HUES6 (cell line): ENCODE measurements around the gene MSS51.
"Not testable (repeated sequence)": the region's sequence is repeated elsewhere in the genome, so short reads cannot be mapped to it uniquely, and the experiment has no call there.

Experiments used
- H3K27ac ChIP-seq: 2 replicates; pipeline ENCODE4 v1.7.0; 2013; ENCODE audit warnings: low read depth, mild to moderate bottlenecking, low read length, inconsistent platforms
- H3K27me3 ChIP-seq: 2 replicates; pipeline ENCODE4 v1.6.1; 2013; ENCODE audit warnings: low read length; ENCODE audit not compliant: control insufficient read depth, insufficient read depth
- H3K36me3 ChIP-seq: 2 replicates; pipeline ENCODE4 v1.6.1; 2013; ENCODE audit warnings: low read length; ENCODE audit not compliant: control insufficient read depth, insufficient read depth
- H3K4me1 ChIP-seq: 2 replicates; pipeline ENCODE4 v1.6.1; 2013; ENCODE audit warnings: low read length; ENCODE audit not compliant: control insufficient read depth, insufficient read depth
- H3K4me3 ChIP-seq: 2 replicates; pipeline ENCODE4 v1.5.1; 2013; ENCODE audit warnings: low read depth, low read length
- H3K9ac ChIP-seq: one replicate; pipeline ENCODE4 v1.6.1; 2013; ENCODE audit warnings: mild to moderate bottlenecking, low read length
- H3K9me3 ChIP-seq: 2 replicates; pipeline ENCODE4 v1.6.1; 2013; ENCODE audit warnings: low read depth, low read length; ENCODE audit not compliant: control insufficient read depth, insufficient read depth

Gene MSS51

GRCh38 chr10:73401636-73402035, 31.7 kb downstream of the MSS51 start:
- no peak overlapping the region for H3K4me3 ChIP-seq
- no peaks in the 10 kb centered on the region for H3K4me1 ChIP-seq
- no peaks in the 10 kb centered on the region for H3K9me3 ChIP-seq
- H3K36me3 ChIP-seq, result peaks cover 14% of the 10 kb centered on the region
- H3K27me3 ChIP-seq, result no peaks in the 10 kb centered on the region
- no peak overlapping the region for H3K9ac ChIP-seq
- H3K27ac ChIP-seq, result no peak overlapping the region

DNA sequence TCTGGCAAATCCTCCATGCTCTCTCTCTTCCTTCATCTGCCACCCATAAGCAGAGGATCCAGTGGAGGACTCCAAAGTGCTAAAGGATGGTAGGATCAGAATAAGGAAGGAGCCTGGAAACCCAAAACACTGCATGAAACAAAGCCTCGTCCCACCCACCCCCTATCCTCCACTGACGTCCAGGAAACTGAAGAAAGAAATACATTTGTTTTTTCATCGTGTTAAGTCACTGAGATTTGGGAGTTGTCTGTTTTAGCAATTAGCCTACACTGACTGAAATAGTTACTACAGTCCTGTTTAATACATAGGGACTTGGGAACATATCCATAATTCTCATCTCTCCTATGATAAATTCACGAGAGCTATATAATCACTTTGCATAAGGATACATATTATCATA, 34.3 kb downstream of the MSS51 start:
- H3K4me3 ChIP-seq, result no peak overlapping the region
- H3K9ac ChIP-seq, result no peak overlapping the region
- no peak overlapping the region for H3K27ac ChIP-seq
- H3K4me1 ChIP-seq, result no peaks in the 10 kb centered on the region
- H3K27me3 ChIP-seq, result no peaks in the 10 kb centered on the region
- H3K9me3 ChIP-seq, result no peaks in the 10 kb centered on the region
- H3K36me3 ChIP-seq, result peaks cover 33% of the 10 kb centered on the region

DNA sequence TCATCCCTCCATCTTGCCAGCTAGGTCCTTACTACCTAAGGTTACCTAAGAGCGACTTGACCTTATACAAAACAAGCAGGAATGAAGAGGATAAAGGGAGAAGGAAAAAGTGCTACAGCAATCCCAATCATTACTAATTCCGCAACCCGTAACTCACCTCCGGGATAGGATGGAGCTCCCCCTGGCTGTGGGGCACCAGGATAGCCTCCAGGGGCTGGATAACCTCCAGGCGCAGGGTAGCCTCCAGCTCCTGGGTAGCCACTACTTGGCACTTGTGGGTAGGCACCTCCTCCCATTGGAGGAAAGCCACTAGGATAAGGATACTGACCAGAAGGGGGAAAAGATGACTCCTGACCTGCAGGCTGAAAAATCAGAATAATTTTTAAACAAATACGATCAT, 35.3 kb downstream of the MSS51 start:
- peaks cover 33% of the 10 kb centered on the region for H3K36me3 ChIP-seq
- no peaks in the 10 kb centered on the region for H3K27me3 ChIP-seq
- H3K4me3 ChIP-seq, result no peak overlapping the region
- no peak overlapping the region for H3K9ac ChIP-seq
- H3K9me3 ChIP-seq, result no peaks in the 10 kb centered on the region
- no peaks in the 10 kb centered on the region for H3K4me1 ChIP-seq
- no peak overlapping the region for H3K27ac ChIP-seq

DNA sequence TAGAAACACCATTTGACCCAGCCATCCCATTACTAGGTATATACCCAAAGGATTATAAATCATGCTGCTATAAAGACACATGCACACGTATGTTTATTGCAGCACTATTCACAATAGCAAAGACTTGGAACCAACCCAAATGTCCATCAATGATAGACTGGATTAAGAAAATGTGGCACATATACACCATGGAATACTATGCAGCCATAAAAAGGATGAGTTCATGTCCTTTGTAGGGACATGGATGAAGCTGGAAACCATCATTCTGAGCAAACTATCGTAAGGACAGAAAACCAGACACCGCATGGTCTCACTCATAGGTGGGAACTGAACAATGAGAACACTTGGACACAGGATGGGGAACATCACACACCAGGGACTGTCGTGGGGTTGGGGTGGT, 39.0 kb downstream of the MSS51 start:
- H3K27ac ChIP-seq, H3K9me3 ChIP-seq, H3K9ac ChIP-seq, H3K4me3 ChIP-seq, H3K4me1 ChIP-seq, H3K27me3 ChIP-seq: not testable (repeated sequence)
- H3K36me3 ChIP-seq, result peaks cover 47% of the 10 kb centered on the region

GRCh38 chr10:73388228-73388627, 45.1 kb downstream of the MSS51 start:
- H3K36me3 ChIP-seq, result peaks cover 64% of the 10 kb centered on the region
- no peaks in the 10 kb centered on the region for H3K27me3 ChIP-seq
- H3K27ac ChIP-seq, result no peak overlapping the region
- H3K9me3 ChIP-seq, result no peaks in the 10 kb centered on the region
- H3K4me3 ChIP-seq, result no peak overlapping the region
- H3K9ac ChIP-seq, result no peak overlapping the region
- H3K4me1 ChIP-seq, result no peaks in the 10 kb centered on the region

GRCh38 chr10:73386583-73386982, 46.8 kb downstream of the MSS51 start:
- H3K4me1 ChIP-seq, result no peaks in the 10 kb centered on the region
- H3K27me3 ChIP-seq, result no peaks in the 10 kb centered on the region
- no peak overlapping the region for H3K9ac ChIP-seq
- H3K27ac ChIP-seq, result no peak overlapping the region
- H3K36me3 ChIP-seq, result peaks cover 77% of the 10 kb centered on the region
- H3K4me3 ChIP-seq, result no peak overlapping the region
- no peaks in the 10 kb centered on the region for H3K9me3 ChIP-seq

GRCh38 chr10:73379064-73379748, 54.2 kb downstream of the MSS51 start:
- no peak overlapping the region for H3K4me3 ChIP-seq
- H3K36me3 ChIP-seq, result peaks cover 77% of the 10 kb centered on the region
- no peaks in the 10 kb centered on the region for H3K9me3 ChIP-seq
- no peak overlapping the region for H3K27ac ChIP-seq
- H3K27me3 ChIP-seq, result no peaks in the 10 kb centered on the region
- H3K9ac ChIP-seq, result no peak overlapping the region
- H3K4me1 ChIP-seq, result no peaks in the 10 kb centered on the region

GRCh38 chr10:73376679-73377078, 56.7 kb downstream of the MSS51 start:
- Histone ChIP-seq H3K4me3 (no peak overlapping the region), H3K27me3 (no peaks in the 10 kb centered on the region), H3K9me3 (no peaks in the 10 kb centered on the region), H3K27ac (no peak overlapping the region), H3K4me1 (no peaks in the 10 kb centered on the region), H3K9ac (no peak overlapping the region), H3K36me3 (peaks cover 64% of the 10 kb centered on the region)
